ENCODE measurements around the gene ITIH6. TPM values are rescaled to one million over a fixed set of nuclear protein-coding genes. Genes with fewer than 3 reads are reported as not detected.
A peak's percentile ranks its signal among the peaks of the same experiment; 100 is the strongest.

Gene ITIH6
- total RNA-seq, 6 experiments from 2014 or later, result not detected

GRCh38 chrX:54758114-54759055 is 39.7 kb downstream of the ITIH6 start:
- TF ChIP-seq, protein P1, sequence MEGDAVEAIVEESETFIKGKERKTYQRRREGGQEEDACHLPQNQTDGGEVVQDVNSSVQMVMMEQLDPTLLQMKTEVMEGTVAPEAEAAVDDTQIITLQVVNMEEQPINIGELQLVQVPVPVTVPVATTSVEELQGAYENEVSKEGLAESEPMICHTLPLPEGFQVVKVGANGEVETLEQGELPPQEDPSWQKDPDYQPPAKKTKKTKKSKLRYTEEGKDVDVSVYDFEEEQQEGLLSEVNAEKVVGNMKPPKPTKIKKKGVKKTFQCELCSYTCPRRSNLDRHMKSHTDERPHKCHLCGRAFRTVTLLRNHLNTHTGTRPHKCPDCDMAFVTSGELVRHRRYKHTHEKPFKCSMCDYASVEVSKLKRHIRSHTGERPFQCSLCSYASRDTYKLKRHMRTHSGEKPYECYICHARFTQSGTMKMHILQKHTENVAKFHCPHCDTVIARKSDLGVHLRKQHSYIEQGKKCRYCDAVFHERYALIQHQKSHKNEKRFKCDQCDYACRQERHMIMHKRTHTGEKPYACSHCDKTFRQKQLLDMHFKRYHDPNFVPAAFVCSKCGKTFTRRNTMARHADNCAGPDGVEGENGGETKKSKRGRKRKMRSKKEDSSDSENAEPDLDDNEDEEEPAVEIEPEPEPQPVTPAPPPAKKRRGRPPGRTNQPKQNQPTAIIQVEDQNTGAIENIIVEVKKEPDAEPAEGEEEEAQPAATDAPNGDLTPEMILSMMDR (IDR thresholded peaks at IDR 0.05), result no peak
- no peak for TF ChIP-seq POLR2A (IDR thresholded peaks at IDR 0.05)
- H3K4me3 ChIP-seq, result no peak overlapping the region
- H3K27ac ChIP-seq, result no peak overlapping the region
- DNase-seq (no peak), ATAC-seq (peak in 1 of 4 donors; percentile 14)
- no peaks in the 10 kb centered on the region for H3K9me3 ChIP-seq
- no peaks in the 10 kb centered on the region for H3K4me1 ChIP-seq
- intact Hi-C loops (cut with DNase I), result no loop called here
- no peaks in the 10 kb centered on the region for H3K27me3 ChIP-seq
- H3K36me3 ChIP-seq, result no peaks in the 10 kb centered on the region
- WGBS (ENCODE audit: insufficient coverage, low coverage, low lambda C conversion rate, missing lambda C conversion rate), result 70% methylated on average over 5 of the region's 21 CpGs

DNA sequence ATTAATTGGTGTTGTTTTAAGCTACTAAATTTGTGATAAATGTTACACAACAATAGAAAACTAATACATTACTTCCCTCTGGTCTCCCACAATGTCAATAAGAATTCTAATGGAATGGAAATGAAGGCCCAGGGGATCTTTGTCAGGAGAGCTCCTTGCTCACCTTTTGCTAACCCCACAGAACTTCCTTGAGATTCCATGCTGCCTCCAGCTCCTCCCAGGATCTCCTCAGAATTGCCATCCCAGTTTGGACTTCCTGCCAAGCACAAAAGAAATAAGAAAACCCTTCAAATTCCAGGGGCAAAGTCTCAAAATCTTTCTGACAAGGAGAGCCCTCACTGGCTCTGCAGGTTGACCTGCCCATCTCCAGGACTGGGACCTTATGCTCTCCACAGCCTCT is 43.2 kb downstream of the ITIH6 start:
- Histone ChIP-seq H3K4me3 (no peak overlapping the region), H3K27ac (no peak overlapping the region), H3K36me3 (no peaks in the 10 kb centered on the region), H3K4me1 (no peaks in the 10 kb centered on the region), H3K9me3 (no peaks in the 10 kb centered on the region), H3K27me3 (no peaks in the 10 kb centered on the region)
- ATAC-seq (no peak), DNase-seq (no peak)
- TF ChIP-seq, protein P1 (IDR thresholded peaks at IDR 0.05), result no peak
- intact Hi-C loops (cut with DNase I), result no loop called here

DNA sequence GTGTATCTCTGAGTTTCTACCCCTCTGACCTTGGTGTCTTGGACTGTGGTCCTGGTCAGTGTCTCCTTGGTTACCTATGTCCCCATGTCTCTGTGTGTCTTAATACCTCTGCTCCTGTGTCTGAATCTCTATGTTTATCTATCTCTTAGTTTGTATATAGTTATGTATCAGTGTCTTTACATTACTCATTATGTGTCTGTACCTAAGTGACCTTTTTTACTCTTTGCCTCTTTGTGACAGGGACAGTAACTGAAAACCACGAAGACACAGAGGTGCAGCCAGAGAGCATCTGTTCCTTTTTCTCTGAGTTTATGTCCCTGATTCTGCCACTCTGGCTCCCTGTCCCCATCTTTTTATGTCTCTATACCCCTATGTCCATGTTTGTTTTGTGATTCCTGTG is 49.4 kb downstream of the ITIH6 start:
- H3K4me1 ChIP-seq, result no peaks in the 10 kb centered on the region
- no peak overlapping the region for H3K27ac ChIP-seq
- WGBS (ENCODE audit: insufficient coverage, low coverage, low lambda C conversion rate, missing lambda C conversion rate), result 59% methylated on average over 1 of the region's 1 CpG
- TF ChIP-seq POLR2A (IDR thresholded peaks at IDR 0.05), result no peak
- TF ChIP-seq, protein P1 (IDR thresholded peaks at IDR 0.05), result no peak
- H3K9me3 ChIP-seq, result no peaks in the 10 kb centered on the region
- H3K4me3 ChIP-seq, result no peak overlapping the region
- DNase-seq (no peak), ATAC-seq (no peak)
- no peaks in the 10 kb centered on the region for H3K36me3 ChIP-seq
- intact Hi-C loops (cut with DNase I), result no loop called here
- H3K27me3 ChIP-seq, result no peaks in the 10 kb centered on the region

DNA sequence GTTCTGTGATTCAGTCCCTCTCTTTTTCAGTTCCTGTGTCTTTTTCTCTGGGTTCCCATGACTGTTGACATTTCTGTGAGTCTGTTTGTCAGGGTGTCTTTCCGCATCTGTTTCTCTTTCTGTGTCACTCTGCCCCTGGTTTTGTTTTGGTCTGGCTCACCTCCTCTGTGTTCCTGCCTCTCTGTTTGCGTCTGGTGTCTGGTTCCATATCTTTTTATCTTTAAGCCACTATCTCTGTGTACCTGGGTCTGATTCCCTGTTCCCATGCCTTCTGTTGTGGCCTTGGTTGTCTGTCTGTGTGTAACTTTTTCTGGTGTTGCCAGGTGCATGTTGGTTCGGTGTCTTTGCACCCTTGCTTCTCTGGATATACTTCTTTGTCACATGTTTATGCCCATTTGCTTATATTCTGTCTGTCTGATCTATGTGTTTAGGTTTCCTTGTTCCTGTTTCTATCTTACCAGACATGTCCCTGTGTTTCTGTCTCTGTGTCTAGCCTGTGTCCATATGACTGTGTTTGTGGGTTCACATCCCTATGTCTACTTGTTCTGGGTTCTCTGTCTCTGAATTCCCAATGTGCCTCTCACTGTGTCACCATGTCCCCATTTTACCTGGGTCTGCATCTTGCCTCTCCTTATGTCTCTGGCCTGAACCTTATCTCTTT is 50.2 kb downstream of the ITIH6 start:
- no peak for ATAC-seq
- Histone ChIP-seq H3K9me3 (no peaks in the 10 kb centered on the region), H3K36me3 (no peaks in the 10 kb centered on the region), H3K27me3 (no peaks in the 10 kb centered on the region), H3K27ac (no peak overlapping the region), H3K4me3 (no peak overlapping the region), H3K4me1 (no peaks in the 10 kb centered on the region)
- intact Hi-C loops (cut with DNase I), result no loop called here
- no peak for DNase-seq
- 38% methylated on average over 3 of the region's 3 CpGs for WGBS (ENCODE audit: insufficient coverage, low coverage, low lambda C conversion rate, missing lambda C conversion rate)
- TF ChIP-seq, protein P1 (IDR thresholded peaks at IDR 0.05), result no peak
- no peak for TF ChIP-seq POLR2A (IDR thresholded peaks at IDR 0.05)

All from right lobe of liver (tissue), 6 donors.